OCI-LY3 (cell line): ENCODE results near the gene VASN.

Experiments used
- H2AFZ ChIP-seq: fragments of 200-600, 300-600 bp; shearing (Covaris generic); 2 replicates; pipeline ENCODE4 v1.6.0; 2014; ENCODE audit warnings: antibody characterized with exemption, low read depth, low read length
- H3K27ac ChIP-seq: fragments of 200-600, 300-600 bp; sonication (generic); 2 replicates; pipeline ENCODE4 v1.5.1; 2014; ENCODE audit warnings: mild to moderate bottlenecking, low read length, moderate library complexity, mixed read lengths
- H3K27me3 ChIP-seq: fragments of 200-600, 300-600 bp; sonication (generic); 2 replicates; pipeline ENCODE4 v1.6.1; 2014; ENCODE audit warnings: low read depth, low read length, mixed read lengths
- H3K36me3 ChIP-seq: fragments of 200-600, 300-600 bp; sonication (generic); replicated peaks from 2 replicates; pipeline ENCODE3; 2014; ENCODE audit warnings: low read depth, low read length, mixed read lengths
- H3K4me1 ChIP-seq: fragments of 300-600, 200-600 bp; sonication (generic); 2 replicates; pipeline ENCODE4 v1.6.1; 2014; ENCODE audit warnings: low read length, mixed read lengths
- H3K4me2 ChIP-seq: fragments of 200-600, 300-600 bp; sonication (generic); 2 replicates; pipeline ENCODE4 v1.6.1; 2014; ENCODE audit warnings: low read length, mixed read lengths
- H3K4me3 ChIP-seq: fragments of 300-600, 200-600 bp; sonication (generic); 2 replicates; pipeline ENCODE4 v1.5.1; 2014; ENCODE audit warnings: antibody characterized with exemption, mild to moderate bottlenecking, low read length, moderate library complexity
- H3K79me2 ChIP-seq: fragments of 300-600, 200-600 bp; shearing (Covaris generic); 2 replicates; pipeline ENCODE4 v1.6.1; 2014; ENCODE audit warnings: mild to moderate bottlenecking, low read length, mixed read lengths
- H3K9ac ChIP-seq: fragments of 300-600, 200-600 bp; shearing (Covaris generic); 2 replicates; pipeline ENCODE4 v1.6.0; 2014; ENCODE audit warnings: mild to moderate bottlenecking, low read length, moderate library complexity
- H3K9me3 ChIP-seq: fragments of 200-600, 300-600 bp; shearing (Covaris generic); 2 replicates; pipeline ENCODE4 v1.6.1; 2014; ENCODE audit warnings: low read length, mixed read lengths; ENCODE audit not compliant: insufficient read depth
- H4K20me1 ChIP-seq: fragments of 200-600, 300-600 bp; sonication (generic); 2 replicates; pipeline ENCODE4 v1.6.1; 2016; ENCODE audit warnings: low read length, mixed read lengths; ENCODE audit not compliant: insufficient read depth
- EZH2phosphoT487 ChIP-seq: fragments of 200-600 bp; shearing (Covaris generic); IDR thresholded peaks from 2 replicates; pipeline ENCODE4 v1.6.1; 2018; ENCODE audit warnings: antibody characterized with exemption, mixed run types, low read depth
- TF ChIP-seq, protein P1 (sequence below): fragments of 200-600, 300-600 bp; sonication (generic); IDR thresholded peaks from 2 replicates; pipeline ENCODE4 v1.5.1; 2014; ENCODE audit warnings: antibody characterized with exemption, low read length, low read depth

Gene VASN

DNA sequence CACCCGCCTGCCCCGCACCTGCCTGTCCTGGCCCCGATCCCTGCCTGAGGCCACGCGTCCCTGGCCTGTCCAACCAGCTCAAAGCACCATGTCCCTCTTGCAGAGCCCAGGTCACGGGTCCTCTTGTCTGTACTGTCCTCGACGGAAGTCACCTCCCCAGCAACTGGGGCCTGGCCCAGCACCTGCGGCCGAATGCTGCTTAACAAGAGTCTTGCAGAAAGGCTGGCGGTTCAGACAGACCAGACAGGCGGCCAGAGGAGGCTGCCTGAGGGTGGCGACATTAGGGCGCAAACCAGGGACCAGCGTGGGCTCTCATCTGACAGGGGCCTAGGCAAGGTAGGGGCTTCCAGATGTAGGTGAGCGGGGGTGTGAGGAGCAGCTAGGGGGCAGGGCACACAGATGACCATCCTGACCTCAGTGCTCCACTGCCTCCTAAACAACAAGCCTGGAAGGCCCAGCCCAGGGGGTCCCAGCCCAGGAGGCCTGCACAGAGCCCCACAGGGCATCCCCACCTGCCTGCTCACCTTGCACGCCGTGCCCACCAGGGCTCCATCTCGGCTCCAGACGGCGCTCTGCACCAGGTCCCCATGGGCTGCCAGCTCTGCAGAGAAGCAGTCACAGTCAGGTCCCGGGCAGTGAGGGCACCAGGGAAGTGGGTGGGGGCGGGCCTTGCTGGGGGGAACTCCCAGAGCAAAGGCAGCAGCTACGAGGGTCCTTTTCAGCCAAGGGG is 33.5 kb downstream of the VASN start:
- Histone ChIP-seq H3K4me2 (no peak overlapping the region), H3K4me1 (no peaks in the 10 kb centered on the region), H3K79me2 (no peaks in the 10 kb centered on the region; the same call in 1 of the 2 replicates), H3K36me3 (peaks cover 10% of the 10 kb centered on the region), H3K9me3 (no peaks in the 10 kb centered on the region), H3K4me3 (no peak overlapping the region), H3K9ac (no peak overlapping the region), H3K27me3 (no peaks in the 10 kb centered on the region), H2AFZ (no peak overlapping the region), H4K20me1 (peaks cover 25% of the 10 kb centered on the region), H3K27ac (no peak overlapping the region)
- TF ChIP-seq, protein P1, sequence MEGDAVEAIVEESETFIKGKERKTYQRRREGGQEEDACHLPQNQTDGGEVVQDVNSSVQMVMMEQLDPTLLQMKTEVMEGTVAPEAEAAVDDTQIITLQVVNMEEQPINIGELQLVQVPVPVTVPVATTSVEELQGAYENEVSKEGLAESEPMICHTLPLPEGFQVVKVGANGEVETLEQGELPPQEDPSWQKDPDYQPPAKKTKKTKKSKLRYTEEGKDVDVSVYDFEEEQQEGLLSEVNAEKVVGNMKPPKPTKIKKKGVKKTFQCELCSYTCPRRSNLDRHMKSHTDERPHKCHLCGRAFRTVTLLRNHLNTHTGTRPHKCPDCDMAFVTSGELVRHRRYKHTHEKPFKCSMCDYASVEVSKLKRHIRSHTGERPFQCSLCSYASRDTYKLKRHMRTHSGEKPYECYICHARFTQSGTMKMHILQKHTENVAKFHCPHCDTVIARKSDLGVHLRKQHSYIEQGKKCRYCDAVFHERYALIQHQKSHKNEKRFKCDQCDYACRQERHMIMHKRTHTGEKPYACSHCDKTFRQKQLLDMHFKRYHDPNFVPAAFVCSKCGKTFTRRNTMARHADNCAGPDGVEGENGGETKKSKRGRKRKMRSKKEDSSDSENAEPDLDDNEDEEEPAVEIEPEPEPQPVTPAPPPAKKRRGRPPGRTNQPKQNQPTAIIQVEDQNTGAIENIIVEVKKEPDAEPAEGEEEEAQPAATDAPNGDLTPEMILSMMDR = no peak
- TF ChIP-seq EZH2phosphoT487 = no peak

DNA sequence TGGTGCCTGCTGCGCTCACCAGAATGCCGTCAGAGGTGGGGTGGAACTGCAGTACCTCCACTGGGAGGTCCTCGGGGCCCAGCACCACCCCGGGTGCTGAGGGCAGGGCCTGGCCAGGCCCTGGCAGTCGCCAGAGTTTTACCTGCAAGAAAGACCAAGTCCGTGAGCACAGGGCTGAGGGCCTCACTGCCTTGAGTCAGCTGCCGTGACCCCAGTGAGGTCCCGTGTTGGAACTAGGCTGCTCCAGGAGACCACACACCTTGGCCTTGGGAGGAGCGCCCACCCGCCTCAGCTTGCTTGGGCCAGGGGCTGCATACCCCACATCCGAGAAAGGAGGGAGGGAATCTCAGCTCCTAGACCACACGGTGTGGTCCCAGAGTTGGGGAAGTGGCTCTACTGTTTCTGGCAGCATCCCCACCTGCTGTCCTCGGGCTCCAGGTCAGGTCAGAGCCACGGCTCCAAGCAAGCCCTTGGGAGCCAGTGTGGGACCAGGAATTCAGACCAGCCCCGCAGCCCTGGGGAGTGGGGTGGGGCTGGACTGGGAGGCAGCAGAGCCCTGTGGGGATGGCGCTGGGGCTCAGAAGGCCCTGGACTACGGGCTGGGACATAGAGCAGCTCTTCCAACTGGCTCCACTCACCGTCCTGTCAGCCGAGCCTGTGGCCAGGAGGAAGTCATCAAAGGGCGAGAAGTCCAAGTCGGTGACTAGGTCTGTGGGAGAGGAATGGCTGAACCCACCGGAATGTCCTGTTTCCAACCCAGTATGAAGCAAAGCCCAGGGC is 36.1 kb downstream of the VASN start:
- Histone ChIP-seq H4K20me1 (peaks cover 40% of the 10 kb centered on the region), H3K9me3 (no peaks in the 10 kb centered on the region), H3K4me1 (no peaks in the 10 kb centered on the region), H3K4me3 (no peak overlapping the region), H3K4me2 (no peak overlapping the region), H3K36me3 (peaks cover 13% of the 10 kb centered on the region), H2AFZ (no peak overlapping the region), H3K27ac (no peak overlapping the region), H3K9ac (no peak overlapping the region), H3K79me2 (peaks cover 5% of the 10 kb centered on the region), H3K27me3 (no peaks in the 10 kb centered on the region)
- TF ChIP-seq, protein P1 = no peak
- TF ChIP-seq EZH2phosphoT487 = no peak

DNA sequence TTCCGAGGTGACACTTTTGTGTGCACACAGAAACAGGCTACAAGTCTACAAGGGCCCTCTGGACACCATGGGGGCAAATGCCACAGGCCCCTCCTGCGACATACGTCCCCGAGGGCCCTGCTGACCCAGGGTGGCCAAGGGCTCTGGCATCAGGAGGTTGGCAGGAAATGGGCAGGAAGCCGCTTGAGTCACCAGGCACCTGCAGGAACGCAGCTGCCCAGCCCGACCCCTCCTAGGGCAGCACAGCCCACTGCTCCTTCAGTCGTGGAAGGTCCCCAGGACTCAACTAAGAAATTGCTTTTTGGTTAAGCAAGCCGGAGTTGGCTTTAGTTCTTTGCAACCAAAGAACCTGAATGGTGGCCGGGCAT is 36.7 kb downstream of the VASN start:
- no peak overlapping the region for H3K27ac ChIP-seq
- H4K20me1 ChIP-seq = peaks cover 44% of the 10 kb centered on the region
- H2AFZ ChIP-seq = no peak overlapping the region
- H3K27me3 ChIP-seq = no peaks in the 10 kb centered on the region
- peaks cover 11% of the 10 kb centered on the region for H3K79me2 ChIP-seq
- no peak overlapping the region for H3K4me3 ChIP-seq
- peaks cover 14% of the 10 kb centered on the region for H3K36me3 ChIP-seq
- no peak overlapping the region for H3K4me2 ChIP-seq
- H3K9me3 ChIP-seq = no peaks in the 10 kb centered on the region
- TF ChIP-seq EZH2phosphoT487 = no peak
- TF ChIP-seq, protein P1 = no peak
- no peaks in the 10 kb centered on the region for H3K4me1 ChIP-seq
- H3K9ac ChIP-seq = no peak overlapping the region
